IMR-90 (cell line): ENCODE results near the gene PCK1. TPM values are rescaled to one million over a fixed set of nuclear protein-coding genes. Genes with fewer than 3 reads are reported as not detected.

Experiments
- ATAC-seq: fragments of 200-7000 bp; cut with Tn5 transposase; 2 replicates; pipeline ENCODE4 v1.9.1; 2020; ENCODE audit warnings: low read depth, mild to moderate bottlenecking, moderate library complexity
- BruUV-seq: library from RNA; stranded (reverse); fragments of 400-500 nt; replicated peaks from 2 replicates; lab custom pipeline; 2021; lab: Mats Ljungman, UMichigan
- CTCF ChIA-PET: fragments of 300-600 bp; formaldehyde crosslinking; extraction: SDS; loops from one replicate; lab custom pipeline; 2021; ENCODE audit warnings: antibody characterized with exemption; lab: Yijun Ruan, JAX
- POLR2A ChIA-PET: fragments of 300-600 bp; sonication (Branson Sonifier 250); formaldehyde crosslinking; loops from one replicate; lab custom pipeline; 2022; ENCODE audit warnings: antibody characterized with exemption; ENCODE audit not compliant: unreplicated experiment; lab: Charles Lee
- DNase-seq: peaks from one replicate; pipeline ENCODE4 v3.0.0; 2013
- H2AFZ ChIP-seq: replicated peaks from 2 replicates; pipeline ENCODE3; 2013; ENCODE audit warnings: low read length, mild to moderate bottlenecking; ENCODE audit not compliant: poor library complexity
- H2AK5ac ChIP-seq: 2 replicates; pipeline ENCODE4 v1.6.1; 2013; ENCODE audit warnings: low read depth, low read length, inconsistent platforms
- H2AK9ac ChIP-seq: replicated peaks from 2 replicates; pipeline ENCODE3; 2013; ENCODE audit warnings: mild to moderate bottlenecking, low read depth, low read length, moderate library complexity; ENCODE audit not compliant: poor library complexity
- H2BK120ac ChIP-seq: 2 replicates; pipeline ENCODE4 v1.6.1; 2013; ENCODE audit warnings: low read depth, low read length, inconsistent platforms
- H2BK15ac ChIP-seq: 3 replicates; pipeline ENCODE4 v1.6.1; 2013; ENCODE audit warnings: low read depth, low read length, inconsistent platforms
- H2BK20ac ChIP-seq: 2 replicates; pipeline ENCODE4 v1.6.1; 2013; ENCODE audit warnings: low read depth, mild to moderate bottlenecking, inconsistent platforms, low read length, moderate library complexity
- H2BK5ac ChIP-seq: 2 replicates; pipeline ENCODE4 v1.6.1; 2013; ENCODE audit warnings: mild to moderate bottlenecking, low read depth, low read length, inconsistent platforms; ENCODE audit not compliant: poor library complexity, severe bottlenecking
- H3K14ac ChIP-seq: replicated peaks from 2 replicates; pipeline ENCODE4 v1.6.1; 2013; ENCODE audit warnings: low read depth, low read length, inconsistent platforms
- H3K18ac ChIP-seq: 2 replicates; pipeline ENCODE4 v1.6.1; 2013; ENCODE audit warnings: low read depth, low read length, control low read depth
- H3K23ac ChIP-seq: 2 replicates; pipeline ENCODE4 v1.6.1; 2013; ENCODE audit warnings: low read depth, low read length, inconsistent platforms
- H3K27ac ChIP-seq: 2 replicates; pipeline ENCODE4 v1.5.1; 2013; ENCODE audit warnings: mild to moderate bottlenecking, control low read depth, low read length; ENCODE audit not compliant: insufficient read depth
- H3K27me3 ChIP-seq: 2 replicates; pipeline ENCODE4 v1.6.1; 2013; ENCODE audit warnings: low read length; ENCODE audit not compliant: control insufficient read depth, insufficient read depth
- H3K36me3 ChIP-seq: 2 replicates; pipeline ENCODE4 v1.6.1; 2013; ENCODE audit warnings: low read length, mixed read lengths; ENCODE audit not compliant: control insufficient read depth, insufficient read depth
- H3K4ac ChIP-seq: 2 replicates; pipeline ENCODE4 v1.6.1; 2013; ENCODE audit warnings: low read depth, low read length, inconsistent platforms
- H3K4me1 ChIP-seq: 2 replicates; pipeline ENCODE4 v1.6.1; 2013; ENCODE audit warnings: low read length, mixed read lengths; ENCODE audit not compliant: control insufficient read depth, insufficient read depth
- H3K4me2 ChIP-seq: 2 replicates; pipeline ENCODE4 v1.6.1; 2013; ENCODE audit warnings: low read depth, mild to moderate bottlenecking, control low read depth, low read length, moderate library complexity
- H3K4me3 ChIP-seq: 2 replicates; pipeline ENCODE4 v1.5.1; 2013; ENCODE audit warnings: low read depth, mild to moderate bottlenecking, control low read depth, low read length, moderate library complexity; ENCODE audit not compliant: insufficient read depth
- H3K56ac ChIP-seq: 2 replicates; pipeline ENCODE4 v1.6.1; 2013; ENCODE audit warnings: low read length, inconsistent platforms; ENCODE audit not compliant: insufficient read depth; ENCODE audit errors: extremely low read depth
- H3K79me1 ChIP-seq, 2 experiments: 2 replicates each; pipeline ENCODE4 v1.6.1; 2013; ENCODE audit warnings: low read length in 2 of 2, inconsistent platforms in 1 of 2, low read depth in 1 of 2
- H3K9ac ChIP-seq: 2 replicates; pipeline ENCODE4 v1.6.1; 2013; ENCODE audit warnings: low read depth, low read length, control low read depth
- H3K9me1 ChIP-seq: 2 replicates; pipeline ENCODE4 v1.6.1; 2013; ENCODE audit warnings: low read length, inconsistent platforms; ENCODE audit not compliant: insufficient read depth
- H3K9me3 ChIP-seq: 2 replicates; pipeline ENCODE4 v1.6.1; 2013; ENCODE audit warnings: low read length; ENCODE audit not compliant: control insufficient read depth, insufficient read depth
- H4K20me1 ChIP-seq: 2 replicates; pipeline ENCODE4 v1.6.1; 2013; ENCODE audit warnings: low read length, inconsistent platforms; ENCODE audit not compliant: insufficient read depth
- H4K5ac ChIP-seq: 2 replicates; pipeline ENCODE4 v1.6.1; 2013; ENCODE audit warnings: mild to moderate bottlenecking, low read depth, low read length, control low read depth
- H4K8ac ChIP-seq, 2 experiments: 2 replicates each; pipeline ENCODE4 v1.6.1; 2013; ENCODE audit warnings: low read depth in 2 of 2, low read length in 2 of 2, control low read depth in 1 of 2, inconsistent platforms in 1 of 2
- H4K91ac ChIP-seq: 2 replicates; pipeline ENCODE4 v1.6.1; 2013; ENCODE audit warnings: low read depth, low read length, inconsistent platforms; ENCODE audit not compliant: insufficient read depth
- BHLHE40 ChIP-seq: fragments of 150-350 bp; IDR thresholded peaks from 2 replicates; pipeline ENCODE4 v1.6.1; 2016; ENCODE audit warnings: mild to moderate bottlenecking, low read depth, low read length
- CHD1 ChIP-seq: IDR thresholded peaks from 2 replicates; pipeline ENCODE4 v1.6.1; 2012; ENCODE audit warnings: low read depth, low read length, improper control_type of control experiment
- FOS ChIP-seq: fragments of 150-350 bp; IDR thresholded peaks from 2 replicates; pipeline ENCODE4 v1.6.1; 2016; ENCODE audit warnings: low read depth, low read length
- MAFK ChIP-seq: IDR thresholded peaks from 2 replicates; pipeline ENCODE4 v1.6.1; 2012; ENCODE audit warnings: low read depth, low read length, improper control_type of control experiment
- MAZ ChIP-seq: IDR thresholded peaks from 2 replicates; pipeline ENCODE4 v1.6.1; 2012; ENCODE audit warnings: low read depth, mild to moderate bottlenecking, low read length, improper control_type of control experiment, moderate library complexity, borderline replicate concordance
- POLR2A ChIP-seq: IDR thresholded peaks from 2 replicates; pipeline ENCODE4 v1.6.1; 2012; ENCODE audit warnings: mild to moderate bottlenecking, low read depth, low read length
- RCOR1 ChIP-seq: IDR thresholded peaks from 2 replicates; pipeline ENCODE4 v1.6.1; 2012; ENCODE audit warnings: mild to moderate bottlenecking, low read length, improper control_type of control experiment; ENCODE audit not compliant: insufficient replicate concordance
- RFX5 ChIP-seq: IDR thresholded peaks from 2 replicates; pipeline ENCODE4 v1.8.0; 2012; ENCODE audit warnings: low read depth, mild to moderate bottlenecking, low read length, moderate library complexity
- SMC3 ChIP-seq: fragments of 150-350 bp; IDR thresholded peaks from 2 replicates; pipeline ENCODE4 v1.6.1; 2016; ENCODE audit warnings: low read depth, mild to moderate bottlenecking, antibody characterized with exemption, low read length, moderate library complexity
- WGBS, 2 experiments: methylation state at CpG; one replicate each; pipeline versions ENCODE4 v1.1.5 to v1.1.7; 2013; ENCODE audit warnings: missing lambda C conversion rate in 2 of 2; ENCODE audit not compliant: insufficient read length in 1 of 2; ENCODE audit errors: extremely low coverage in 2 of 2; 5-methylcytosine and 5-hydroxymethylcytosine counted together
- dilution Hi-C: fragments of 300-500 bp; cut with HindIII; formaldehyde crosslinking; loops from one replicate; pipeline ENCODE4 v1.14.3; 2018; ENCODE audit warnings: low sequenced_read_pairs; ENCODE audit not compliant: unreplicated experiment
- in situ Hi-C: fragments of 300-500 bp; cut with MboI; formaldehyde crosslinking; loops from 3 replicates; pipeline ENCODE4 v1.14.3; 2019; ENCODE audit warnings: low sequenced_read_pairs, inconsistent platforms, mixed read lengths
- intact Hi-C: fragments of 100-400 bp; cut with micrococcal nuclease; formaldehyde crosslinking; loops from 2 replicates; pipeline ENCODE4 v1.10.0; 2022
- polyA plus RNA-seq, 3 experiments: library from polyadenylated mRNA; depleted of rRNA; stranded (reverse); fragments of >200 nt; gene quantifications; 2 replicates each; pipeline ENCODE4 v1.2.3, GENCODE V29; 2012; ENCODE audit warnings: low replicate concordance in 1 of 3
- total RNA-seq: library from RNA; depleted of rRNA; stranded (reverse); fragments of >200 nt; gene quantifications from 2 replicates; pipeline ENCODE4 v1.2.3, GENCODE V29; 2012
- TF ChIP-seq, protein P1 (sequence below): conservative IDR thresholded peaks from 2 replicates; pipeline ENCODE4 v1.5.1; 2012; ENCODE audit warnings: mild to moderate bottlenecking, low read depth, low read length, improper control_type of control experiment

Gene PCK1
- total and polyA plus RNA-seq, 2 of the 4 experiments (the other 2 are of a cell fraction), result not detected

GRCh38 chr20:57537822-57538221, 23.1 kb upstream of the PCK1 start:
- Histone ChIP-seq H2BK120ac (no peak overlapping the region), H3K18ac (no peak overlapping the region), H2AFZ (no peak overlapping the region), H3K23ac (no peak overlapping the region), H3K14ac (no peak overlapping the region), H2AK5ac (no peak overlapping the region), H3K27me3 (peaks cover 2% of the 10 kb centered on the region; the same call in 1 of the 2 replicates), H3K56ac (no peak overlapping the region), H3K4me1 (no peaks in the 10 kb centered on the region), H3K9me3 (no peaks in the 10 kb centered on the region), H4K5ac (no peak overlapping the region), H2BK20ac (no peak overlapping the region), H3K36me3 (no peaks in the 10 kb centered on the region), H2BK15ac (no peak overlapping the region), H3K27ac (no peak overlapping the region), H3K4me3 (no peak overlapping the region), H3K4ac (no peak overlapping the region), H3K79me1 (no peaks in the 10 kb centered on the region), H4K8ac (no peak overlapping the region), H2AK9ac (no peak overlapping the region), H3K9ac (no peak overlapping the region), H4K91ac (no peak overlapping the region), H4K20me1 (no peaks in the 10 kb centered on the region), H2BK5ac (no peak overlapping the region), H3K4me2 (no peak overlapping the region), H3K9me1 (no peaks in the 10 kb centered on the region)
- whole genome bisulfite sequencing, 2 experiments, result no CpG with 5 or more reads among the region's 2 CpGs
- TF ChIP-seq BHLHE40 (no peak), SMC3 (no peak), RFX5 (no peak), FOS (no peak), MAZ (no peak), MAFK (no peak), POLR2A (no peak), RCOR1 (no peak), CHD1 (no peak)
- TF ChIP-seq, protein P1, sequence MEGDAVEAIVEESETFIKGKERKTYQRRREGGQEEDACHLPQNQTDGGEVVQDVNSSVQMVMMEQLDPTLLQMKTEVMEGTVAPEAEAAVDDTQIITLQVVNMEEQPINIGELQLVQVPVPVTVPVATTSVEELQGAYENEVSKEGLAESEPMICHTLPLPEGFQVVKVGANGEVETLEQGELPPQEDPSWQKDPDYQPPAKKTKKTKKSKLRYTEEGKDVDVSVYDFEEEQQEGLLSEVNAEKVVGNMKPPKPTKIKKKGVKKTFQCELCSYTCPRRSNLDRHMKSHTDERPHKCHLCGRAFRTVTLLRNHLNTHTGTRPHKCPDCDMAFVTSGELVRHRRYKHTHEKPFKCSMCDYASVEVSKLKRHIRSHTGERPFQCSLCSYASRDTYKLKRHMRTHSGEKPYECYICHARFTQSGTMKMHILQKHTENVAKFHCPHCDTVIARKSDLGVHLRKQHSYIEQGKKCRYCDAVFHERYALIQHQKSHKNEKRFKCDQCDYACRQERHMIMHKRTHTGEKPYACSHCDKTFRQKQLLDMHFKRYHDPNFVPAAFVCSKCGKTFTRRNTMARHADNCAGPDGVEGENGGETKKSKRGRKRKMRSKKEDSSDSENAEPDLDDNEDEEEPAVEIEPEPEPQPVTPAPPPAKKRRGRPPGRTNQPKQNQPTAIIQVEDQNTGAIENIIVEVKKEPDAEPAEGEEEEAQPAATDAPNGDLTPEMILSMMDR, result no peak
- dilution Hi-C loops (no loop called here), intact Hi-C loops (no loop called here), in situ Hi-C loops (no loop called here)
- ChIA-PET POLR2A (no interaction called here), CTCF (no interaction called here)
- DNase-seq (no peak), ATAC-seq (no peak)
- BruUV-seq, result no TSS peak
